ENCODE results near the gene KPNA3.

GRCh38 chr13:49676581-49677298, 115.7 kb downstream of the KPNA3 start:
- TF ChIP-seq CTCF (conservative IDR thresholded peaks at IDR 0.05; ENCODE audit: low read depth, low read length) (no peak), EZH2 (IDR thresholded peaks at IDR 0.05; ENCODE audit: borderline replicate concordance, low read depth, low read length, poor library complexity, severe bottlenecking) (no peak)
